Parathyroid adenoma (tissue), 2 donors: ENCODE data around the gene SAMD4A.
A peak's percentile ranks its signal among the peaks of the same experiment; 100 is the strongest.

Source experiments
- H2AFZ ChIP-seq: fragments of 300-600 bp; sonication (generic); one replicate; pipeline ENCODE4 v1.7.0; 2017; ENCODE audit warnings: antibody characterized with exemption, mild to moderate bottlenecking
- H3K27ac ChIP-seq: fragments of 300-600 bp; sonication (generic); one replicate; pipeline ENCODE4 v1.7.0; 2017
- H3K27me3 ChIP-seq: fragments of 300-600 bp; sonication (generic); one replicate; pipeline ENCODE4 v1.7.0; 2017; ENCODE audit warnings: low read length; ENCODE audit not compliant: control insufficient read depth, insufficient read depth
- H3K36me3 ChIP-seq: fragments of 300-600 bp; sonication (generic); one replicate; pipeline ENCODE4 v1.7.0; 2017; ENCODE audit warnings: low read length; ENCODE audit not compliant: control insufficient read depth, insufficient read depth
- H3K4me1 ChIP-seq: fragments of 300-600 bp; sonication (generic); one replicate; pipeline ENCODE4 v1.7.0; 2017; ENCODE audit warnings: control low read depth
- H3K4me2 ChIP-seq: fragments of 300-600 bp; sonication (generic); one replicate; pipeline ENCODE4 v1.7.0; 2017; ENCODE audit warnings: low read length
- H3K4me3 ChIP-seq: fragments of 300-600 bp; sonication (generic); one replicate; pipeline ENCODE4 v1.7.0; 2017; ENCODE audit warnings: low read depth, low read length
- H3K79me2 ChIP-seq: fragments of 300-600 bp; sonication (generic); one replicate; pipeline ENCODE4 v1.7.0; 2017; ENCODE audit warnings: control low read depth
- H3K9ac ChIP-seq: fragments of 300-600 bp; sonication (generic); one replicate; pipeline ENCODE4 v1.7.0; 2017; ENCODE audit warnings: mild to moderate bottlenecking
- H3K9me3 ChIP-seq: fragments of 300-600 bp; sonication (generic); one replicate; pipeline ENCODE4 v1.7.0; 2017; ENCODE audit warnings: low read length; ENCODE audit not compliant: control insufficient read depth
- CTCF ChIP-seq: fragments of 300-600 bp; sonication (generic); IDR thresholded peaks from one replicate; pipeline ENCODE4 v1.7.0; 2017; ENCODE audit warnings: antibody characterized with exemption, mild to moderate bottlenecking
- donor health status: primary hyperparathyroidism.

The SAMD4A gene

GRCh38 chr14:54650959-54651351 is 84.0 kb downstream of the SAMD4A start:
- no peak overlapping the region for H3K27ac ChIP-seq
- no peaks in the 10 kb centered on the region for H3K9me3 ChIP-seq
- H3K4me2 ChIP-seq = peak overlapping the region; percentile 35
- no peak overlapping the region for H3K9ac ChIP-seq
- no peak overlapping the region for H3K4me3 ChIP-seq
- no peaks in the 10 kb centered on the region for H3K27me3 ChIP-seq
- H3K4me1 ChIP-seq = peaks cover 8% of the 10 kb centered on the region
- TF ChIP-seq CTCF = no peak
- H2AFZ ChIP-seq = no peak overlapping the region
- no peaks in the 10 kb centered on the region for H3K79me2 ChIP-seq
- H3K36me3 ChIP-seq = no peaks in the 10 kb centered on the region

- Histone ChIP-seq H3K36me3 (no peaks in the 10 kb centered on the region), H3K4me2 (peak overlapping the region; percentile 42), H3K9ac (no peak overlapping the region), H2AFZ (no peak overlapping the region), H3K4me1 (peaks cover 8% of the 10 kb centered on the region), H3K27ac (peak overlapping the region; percentile 3), H3K9me3 (no peaks in the 10 kb centered on the region), H3K4me3 (no peak overlapping the region), H3K27me3 (no peaks in the 10 kb centered on the region), H3K79me2 (no peaks in the 10 kb centered on the region)
- TF ChIP-seq CTCF = no peak
Observed at GRCh38 chr14:54651649-54652048, 84.7 kb downstream of the SAMD4A start.

GRCh38 chr14:54652188-54652587 is 85.3 kb downstream of the SAMD4A start:
- Histone ChIP-seq H3K27ac (peak overlapping the region; percentile 3), H3K4me3 (no peak overlapping the region), H2AFZ (no peak overlapping the region), H3K36me3 (no peaks in the 10 kb centered on the region), H3K9me3 (no peaks in the 10 kb centered on the region), H3K4me1 (peaks cover 8% of the 10 kb centered on the region), H3K4me2 (peak overlapping the region; percentile 42), H3K9ac (no peak overlapping the region), H3K79me2 (no peaks in the 10 kb centered on the region), H3K27me3 (no peaks in the 10 kb centered on the region)
- no peak for TF ChIP-seq CTCF

- Histone ChIP-seq H3K36me3 (no peaks in the 10 kb centered on the region), H3K27me3 (no peaks in the 10 kb centered on the region), H3K79me2 (no peaks in the 10 kb centered on the region), H3K4me1 (peaks cover 8% of the 10 kb centered on the region), H2AFZ (no peak overlapping the region), H3K4me2 (peak overlapping the region; percentile 41), H3K4me3 (no peak overlapping the region), H3K9ac (no peak overlapping the region), H3K27ac (peak overlapping the region; percentile 66), H3K9me3 (no peaks in the 10 kb centered on the region)
- no peak for TF ChIP-seq CTCF
Observed at GRCh38 chr14:54652605-54653052, 85.7 kb downstream of the SAMD4A start.

GRCh38 chr14:54653712-54654469 is 87.0 kb downstream of the SAMD4A start:
- no peak for TF ChIP-seq CTCF
- Histone ChIP-seq H3K4me2 (no peak overlapping the region), H3K36me3 (no peaks in the 10 kb centered on the region), H3K79me2 (no peaks in the 10 kb centered on the region), H3K27me3 (no peaks in the 10 kb centered on the region), H3K4me1 (peaks cover 8% of the 10 kb centered on the region), H3K4me3 (no peak overlapping the region), H2AFZ (no peak overlapping the region), H3K27ac (peak overlapping the region; percentile 46), H3K9ac (no peak overlapping the region), H3K9me3 (no peaks in the 10 kb centered on the region)
